Vagina (tissue), 2 donors: ENCODE measurements around the gene NAP1L1.

Experiments used
- CTCF ChIP-seq, 3 experiments: fragments of 450-650 bp in 2 of 3; fragments of 200-600 bp in 1 of 3; sonication (generic) in 1 of 3; IDR thresholded peaks; one replicate each; pipeline ENCODE4 v1.5.1; 2017 to 2019; ENCODE audit warnings: antibody characterized with exemption in 3 of 3, mild to moderate bottlenecking in 2 of 3, moderate library complexity in 2 of 3
- POLR2AphosphoS5 ChIP-seq, 2 donors: sonication (generic); formaldehyde crosslinking; IDR thresholded peaks; one replicate each; pipeline ENCODE4 v1.9.0; 2017; ENCODE audit warnings: antibody characterized with exemption in 2 of 2, mild to moderate bottlenecking in 2 of 2, low read depth in 1 of 2; ENCODE audit not compliant: insufficient read depth in 1 of 2

DNA sequence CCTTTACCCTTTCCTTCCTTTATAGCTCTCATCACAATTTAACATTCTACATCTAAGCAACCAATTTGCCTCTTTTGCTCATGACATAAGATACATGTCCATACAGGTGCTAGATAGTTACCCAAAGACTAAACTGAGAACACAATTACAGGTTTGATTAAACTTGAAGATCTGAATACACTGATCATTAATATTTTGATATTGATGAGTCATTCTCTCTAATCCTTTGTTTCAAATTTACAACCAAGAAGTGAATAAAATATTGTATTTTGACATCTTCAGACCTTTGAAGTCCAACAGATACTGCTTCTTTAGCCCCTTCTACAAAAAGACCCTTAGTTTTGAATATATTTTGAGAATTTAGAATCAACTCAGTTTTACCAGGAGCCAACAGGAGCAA is 2.6 kb downstream of the NAP1L1 start:
- TF ChIP-seq POLR2AphosphoS5 (IDR thresholded peaks at IDR 0.05; ENCODE audit: insufficient read depth in 1 of 2, low read depth in 1 of 2): no peak
- TF ChIP-seq CTCF (IDR thresholded peaks at IDR 0.05): no peak
